Gastroesophageal sphincter (tissue), 4 donors: ENCODE data around the gene TMEM60. TPM values are rescaled to one million over a fixed set of nuclear protein-coding genes. Genes with fewer than 3 reads are reported as not detected.

ENCODE experiments used
- ATAC-seq: fragments of 150-250 bp; one replicate; pipeline ENCODE4 v1.9.1; 2016; ENCODE audit warnings: mild to moderate bottlenecking, moderate library complexity
- H3K27ac ChIP-seq, 4 donors: fragments of 200-600 bp; sonication (generic) in 3 of 4; 1 replicate in 3 of 4; 2 replicates in 1 of 4; pipeline ENCODE4 v1.5.1; 2016 to 2019
- H3K27me3 ChIP-seq: fragments of 200-600 bp; sonication (generic); one replicate; pipeline ENCODE4 v1.5.1; 2019
- H3K36me3 ChIP-seq, 2 donors: fragments of 200-600 bp; sonication (generic); one replicate each; pipeline ENCODE4 v1.5.1; 2019; ENCODE audit warnings: control low read depth in 1 of 2
- H3K4me1 ChIP-seq, 3 donors: fragments of 200-600 bp; sonication (generic); 1 replicate in 2 of 3; 2 replicates in 1 of 3; pipeline ENCODE4 v1.5.1; 2016 to 2019; ENCODE audit warnings: control low read depth in 2 of 3
- H3K4me3 ChIP-seq, 2 donors: fragments of 200-600 bp; sonication (generic); one replicate each; pipeline ENCODE4 v1.5.1; 2019; ENCODE audit warnings: mild to moderate bottlenecking in 1 of 2, moderate library complexity in 1 of 2
- H3K9me3 ChIP-seq, 3 donors: fragments of 200-600 bp; sonication (generic); one replicate each; pipeline ENCODE4 v1.5.1; 2017 to 2019; ENCODE audit warnings: control low read depth in 2 of 3
- CTCF ChIP-seq, 4 experiments: fragments of 200-600 bp in 2 of 4; fragments of 450-650 bp in 2 of 4; sonication (generic) in 1 of 4; IDR thresholded peaks; one replicate each; pipeline ENCODE4 v1.5.1; 2017 to 2019; ENCODE audit warnings: antibody characterized with exemption in 4 of 4, mild to moderate bottlenecking in 2 of 4, moderate library complexity in 2 of 4
- EP300 ChIP-seq: sonication (generic); formaldehyde crosslinking; IDR thresholded peaks from one replicate; pipeline ENCODE4 v1.6.1; 2017; ENCODE audit warnings: antibody characterized with exemption, mild to moderate bottlenecking
- POLR2A ChIP-seq, 2 donors: fragments of 450-650 bp; IDR thresholded peaks; one replicate each; pipeline ENCODE4 v1.6.1; 2017; ENCODE audit warnings: antibody characterized with exemption in 2 of 2, mild to moderate bottlenecking in 2 of 2, moderate library complexity in 1 of 2
- POLR2AphosphoS5 ChIP-seq: sonication (generic); formaldehyde crosslinking; IDR thresholded peaks from one replicate; pipeline ENCODE4 v1.6.1; 2017; ENCODE audit warnings: antibody characterized with exemption
- WGBS, 2 donors: methylation state at CpG; one replicate each; pipeline ENCODE4 v1.1.5; 2018; ENCODE audit warnings: low coverage in 1 of 2; 5-methylcytosine and 5-hydroxymethylcytosine counted together
- total RNA-seq, 4 donors: library from RNA; depleted of rRNA; stranded (reverse); fragments of >200 nt; gene quantifications; one replicate each; pipeline ENCODE4 v1.1.0, GENCODE V29; 2016

Gene TMEM60
- total RNA-seq, 4 donors from 2014 or later: 10.6 to 15.7 (median 13.9) TPM

- H3K27me3 ChIP-seq: no peaks in the 10 kb centered on the region
- H3K4me1 ChIP-seq: peaks cover 0 to 57% (median 7%) of the 10 kb centered on the region in 3 donors
- H3K9me3 ChIP-seq: no peaks in the 10 kb centered on the region
- H3K4me3 ChIP-seq: peak overlapping the region; percentile 50 to 88
- TF ChIP-seq CTCF (IDR thresholded peaks at IDR 0.05) (no peak), EP300 (no peak), POLR2AphosphoS5 (no peak), POLR2A (IDR thresholded peaks at IDR 0.05) (peak in 1 of 2 donors; percentile 5)
- peak overlapping the region; percentile 44 to 93 (median 90) for H3K27ac ChIP-seq
- WGBS, 2 donors: 0 to 3% methylated on average over 2 to 6 of the region's 55 CpGs
- ATAC-seq: no peak
- peaks cover 0 to 10% of the 10 kb centered on the region in 2 donors for H3K36me3 ChIP-seq
Observed at GRCh38 chr7:77799078-77799964, 1.1 kb upstream of the TMEM60 start.

- TF ChIP-seq POLR2A (IDR thresholded peaks at IDR 0.05) (peak in 1 of 2 donors; percentile 12), POLR2AphosphoS5 (no peak)
- Histone ChIP-seq H3K27me3 (no peaks in the 10 kb centered on the region), H3K4me3 (peak overlapping the region; percentile 81 to 88), H3K4me1 (peaks cover 0 to 65% (median 7%) of the 10 kb centered on the region in 3 donors), H3K27ac (peak overlapping the region; percentile 68 to 93 (median 90)), H3K36me3 (peaks cover 0 to 24% of the 10 kb centered on the region in 2 donors), H3K9me3 (no peaks in the 10 kb centered on the region)
- ATAC-seq: peak; percentile 8
- WGBS, 2 donors: 0% methylated on average over 5 to 14 of the region's 35 CpGs
Observed at GRCh38 chr7:77797734-77798393, 370 bp downstream of the TMEM60 start.

GRCh38 chr7:77796960-77797359 is 1.3 kb downstream of the TMEM60 start:
- no peak for ATAC-seq
- no peaks in the 10 kb centered on the region for H3K9me3 ChIP-seq
- H3K27me3 ChIP-seq: no peaks in the 10 kb centered on the region
- H3K27ac ChIP-seq: peak overlapping the region in 3 of 4 donors; percentile 87 to 93 (median 93)
- WGBS, 2 donors: 14 to 21% methylated on average over 5 of the region's 5 CpGs
- H3K4me3 ChIP-seq: peak overlapping the region; percentile 81 to 88
- H3K36me3 ChIP-seq: peaks cover 0 to 24% of the 10 kb centered on the region in 2 donors
- TF ChIP-seq EP300 (no peak), POLR2A (IDR thresholded peaks at IDR 0.05) (no peak), CTCF (IDR thresholded peaks at IDR 0.05) (no peak), POLR2AphosphoS5 (no peak)
- H3K4me1 ChIP-seq: peaks cover 0 to 58% (median 7%) of the 10 kb centered on the region in 3 donors

- WGBS, 2 donors: 83% methylated on average over 3 of the region's 3 CpGs; no CpG with 5 or more reads in 1 of the 2 donors
- TF ChIP-seq CTCF (IDR thresholded peaks at IDR 0.05) (no peak), POLR2AphosphoS5 (no peak), EP300 (no peak), POLR2A (IDR thresholded peaks at IDR 0.05) (no peak)
- H3K27ac ChIP-seq: no peak overlapping the region
- H3K4me3 ChIP-seq: no peak overlapping the region
- no peaks in the 10 kb centered on the region for H3K27me3 ChIP-seq
- ATAC-seq: no peak
- H3K9me3 ChIP-seq: no peaks in the 10 kb centered on the region
- H3K4me1 ChIP-seq: peaks cover 0 to 56% (median 7%) of the 10 kb centered on the region in 3 donors
- H3K36me3 ChIP-seq: peaks cover 0 to 24% of the 10 kb centered on the region in 2 donors
Observed at GRCh38 chr7:77796109-77796508, 2.1 kb downstream of the TMEM60 start.

GRCh38 chr7:77794000-77794399 is 4.2 kb downstream of the TMEM60 start:
- peaks cover 0 to 24% of the 10 kb centered on the region in 2 donors for H3K36me3 ChIP-seq
- H3K9me3 ChIP-seq: no peaks in the 10 kb centered on the region
- H3K27ac ChIP-seq: no peak overlapping the region
- ATAC-seq: no peak
- WGBS, 2 donors: 84 to 87% methylated on average over 2 to 4 of the region's 4 CpGs
- peaks cover 0 to 39% (median 4%) of the 10 kb centered on the region in 3 donors for H3K4me1 ChIP-seq
- no peaks in the 10 kb centered on the region for H3K27me3 ChIP-seq
- H3K4me3 ChIP-seq: no peak overlapping the region
- TF ChIP-seq CTCF (IDR thresholded peaks at IDR 0.05) (no peak), POLR2A (IDR thresholded peaks at IDR 0.05) (no peak), EP300 (no peak), POLR2AphosphoS5 (no peak)
